Fibroblast of lung (primary cell): ENCODE data around the gene RABGAP1L. TPM values are rescaled to one million over a fixed set of nuclear protein-coding genes. Genes with fewer than 3 reads are reported as not detected.

Experiments
- DNase-seq, 2 donors: peaks; one replicate each; pipeline versions ENCODE4 v3.0.0 to v3.0.0-alpha.2; 2010; ENCODE audit warnings: low read depth in 2 of 2
- H2AFZ ChIP-seq: 2 replicates; pipeline ENCODE4 v1.5.1; 2012; ENCODE audit warnings: low read length, control low read depth, inconsistent platforms
- H3K27ac ChIP-seq: 2 replicates; pipeline ENCODE4 v1.5.1; 2011; ENCODE audit warnings: low read length, control low read depth; ENCODE audit not compliant: insufficient read depth
- H3K27me3 ChIP-seq: 2 replicates; pipeline ENCODE4 v1.5.1; 2011; ENCODE audit warnings: mild to moderate bottlenecking, low read length; ENCODE audit not compliant: control insufficient read depth, insufficient read depth
- H3K36me3 ChIP-seq: 2 replicates; pipeline ENCODE4 v1.5.1; 2011; ENCODE audit warnings: low read length; ENCODE audit not compliant: control insufficient read depth, insufficient read depth
- H3K4me1 ChIP-seq: 2 replicates; pipeline ENCODE4 v1.5.1; 2011; ENCODE audit warnings: low read length; ENCODE audit not compliant: control insufficient read depth, insufficient read depth; ENCODE audit errors: extremely low read depth
- H3K4me2 ChIP-seq: 2 replicates; pipeline ENCODE4 v1.5.1; 2011; ENCODE audit warnings: low read length, control low read depth; ENCODE audit not compliant: insufficient read depth; ENCODE audit errors: extremely low read depth
- H3K4me3 ChIP-seq, 4 experiments: fragments of 200-600 bp in 1 of 4; sonication (generic) in 1 of 4; replicated peaks in 1 of 4; 2 replicates each; pipeline ENCODE4 v1.5.1; 2011 to 2016; ENCODE audit warnings: low read length in 4 of 4, low read depth in 3 of 4, mild to moderate bottlenecking in 3 of 4, control low read depth in 2 of 4, inconsistent platforms in 1 of 4, mixed read lengths in 1 of 4; ENCODE audit not compliant: insufficient read depth in 1 of 4; ENCODE audit errors: control extremely low read depth in 1 of 4
- H3K79me2 ChIP-seq: 2 replicates; pipeline ENCODE4 v1.5.1; 2012; ENCODE audit warnings: mild to moderate bottlenecking, low read length, inconsistent platforms; ENCODE audit not compliant: control insufficient read depth, insufficient read depth
- H3K9ac ChIP-seq: 2 replicates; pipeline ENCODE4 v1.5.1; 2011; ENCODE audit warnings: mild to moderate bottlenecking, low read length, control low read depth; ENCODE audit not compliant: insufficient read depth
- H3K9me3 ChIP-seq: 2 replicates; pipeline ENCODE4 v1.5.1; 2012; ENCODE audit warnings: low read depth, low read length; ENCODE audit not compliant: control insufficient read depth, insufficient read depth
- H4K20me1 ChIP-seq: 2 replicates; pipeline ENCODE4 v1.5.1; 2011; ENCODE audit warnings: low read length; ENCODE audit not compliant: control insufficient read depth, insufficient read depth; ENCODE audit errors: extremely low read depth
- EZH2 ChIP-seq: IDR thresholded peaks from 2 replicates; pipeline ENCODE4 v1.5.1; 2012; ENCODE audit warnings: low read length, control low read depth, mild to moderate bottlenecking; ENCODE audit errors: missing control alignments
- polyA plus RNA-seq, 2 donors: library from polyadenylated mRNA; depleted of rRNA in 1 of 2; stranded (reverse) in 1 of 2; unstranded in 1 of 2; fragments of >200 nt; gene quantifications; 2 replicates each; pipeline ENCODE4 v1.2.1, GENCODE V29; 2011 to 2012; ENCODE audit warnings: missing spikeins in 1 of 2
- total RNA-seq: library from RNA; depleted of rRNA; stranded (reverse); fragments of >200 nt; gene quantifications from 2 replicates; pipeline ENCODE4 v1.2.1, GENCODE V29; 2014
- TF ChIP-seq, protein P1 (sequence below), 2 donors: IDR thresholded peaks in 1 of 2; conservative IDR thresholded peaks in 1 of 2; 1 replicate in 1 of 2; 2 replicates in 1 of 2; pipeline ENCODE4 v1.5.1; 2011 to 2012; ENCODE audit warnings: low read length in 2 of 2, control low read depth in 1 of 2, inconsistent platforms in 1 of 2, low read depth in 1 of 2, mild to moderate bottlenecking in 1 of 2

Gene RABGAP1L
- total and polyA plus RNA-seq, 2 donors (not counting 1 experiment from before 2014, with no cell fraction given): 33.8 to 36.5 TPM

DNA sequence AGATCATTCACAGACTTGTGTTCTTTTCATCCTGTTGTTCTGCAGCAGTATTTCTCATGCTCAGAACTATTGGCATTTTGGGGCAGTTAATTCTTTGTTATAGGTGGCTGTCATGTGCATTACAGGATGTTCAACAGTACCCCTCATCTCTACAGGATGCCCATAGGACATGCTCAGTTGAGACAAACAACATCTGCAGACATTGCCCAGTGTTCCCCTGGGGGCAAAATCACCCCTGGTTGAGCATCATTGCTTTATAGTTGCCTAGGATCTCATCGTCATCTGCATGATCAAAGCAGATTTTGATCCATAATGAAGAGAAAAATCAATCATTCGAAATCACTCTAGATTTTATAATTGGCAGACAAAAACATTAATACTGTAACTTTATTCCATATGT lies 617.9 kb downstream of the RABGAP1L start:
- no peaks in the 10 kb centered on the region for H4K20me1 ChIP-seq
- H3K79me2 ChIP-seq: no peaks in the 10 kb centered on the region
- TF ChIP-seq EZH2: no peak
- TF ChIP-seq, protein P1, sequence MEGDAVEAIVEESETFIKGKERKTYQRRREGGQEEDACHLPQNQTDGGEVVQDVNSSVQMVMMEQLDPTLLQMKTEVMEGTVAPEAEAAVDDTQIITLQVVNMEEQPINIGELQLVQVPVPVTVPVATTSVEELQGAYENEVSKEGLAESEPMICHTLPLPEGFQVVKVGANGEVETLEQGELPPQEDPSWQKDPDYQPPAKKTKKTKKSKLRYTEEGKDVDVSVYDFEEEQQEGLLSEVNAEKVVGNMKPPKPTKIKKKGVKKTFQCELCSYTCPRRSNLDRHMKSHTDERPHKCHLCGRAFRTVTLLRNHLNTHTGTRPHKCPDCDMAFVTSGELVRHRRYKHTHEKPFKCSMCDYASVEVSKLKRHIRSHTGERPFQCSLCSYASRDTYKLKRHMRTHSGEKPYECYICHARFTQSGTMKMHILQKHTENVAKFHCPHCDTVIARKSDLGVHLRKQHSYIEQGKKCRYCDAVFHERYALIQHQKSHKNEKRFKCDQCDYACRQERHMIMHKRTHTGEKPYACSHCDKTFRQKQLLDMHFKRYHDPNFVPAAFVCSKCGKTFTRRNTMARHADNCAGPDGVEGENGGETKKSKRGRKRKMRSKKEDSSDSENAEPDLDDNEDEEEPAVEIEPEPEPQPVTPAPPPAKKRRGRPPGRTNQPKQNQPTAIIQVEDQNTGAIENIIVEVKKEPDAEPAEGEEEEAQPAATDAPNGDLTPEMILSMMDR (conservative IDR thresholded peaks at IDR 0.05 in 1 of 2, IDR thresholded peaks at IDR 0.05 in 1 of 2; ENCODE audit: low read depth in 1 of 2, low read length in 2 of 2): no peak
- no peak overlapping the region for H3K9ac ChIP-seq
- no peaks in the 10 kb centered on the region for H3K9me3 ChIP-seq
- H3K27me3 ChIP-seq: no peaks in the 10 kb centered on the region
- DNase-seq: no peak
- H3K27ac ChIP-seq: no peak overlapping the region
- no peaks in the 10 kb centered on the region for H3K36me3 ChIP-seq
- no peak overlapping the region for H3K4me2 ChIP-seq
- no peaks in the 10 kb centered on the region for H3K4me1 ChIP-seq
- no peak overlapping the region for H3K4me3 ChIP-seq
- no peak overlapping the region for H2AFZ ChIP-seq

GRCh38 chr1:174785510-174785909 lies 626.2 kb downstream of the RABGAP1L start:
- H2AFZ ChIP-seq: no peak overlapping the region
- no peaks in the 10 kb centered on the region for H3K4me1 ChIP-seq
- no peak overlapping the region for H3K4me2 ChIP-seq
- no peak for DNase-seq
- no peak overlapping the region for H3K4me3 ChIP-seq
- H3K79me2 ChIP-seq: no peaks in the 10 kb centered on the region
- H3K9ac ChIP-seq: no peak overlapping the region
- H4K20me1 ChIP-seq: no peaks in the 10 kb centered on the region
- no peak for TF ChIP-seq EZH2
- TF ChIP-seq, protein P1 (conservative IDR thresholded peaks at IDR 0.05 in 1 of 2, IDR thresholded peaks at IDR 0.05 in 1 of 2; ENCODE audit: low read depth in 1 of 2, low read length in 2 of 2): no peak
- H3K36me3 ChIP-seq: no peaks in the 10 kb centered on the region
- H3K9me3 ChIP-seq: no peaks in the 10 kb centered on the region
- H3K27ac ChIP-seq: no peak overlapping the region
- no peaks in the 10 kb centered on the region for H3K27me3 ChIP-seq

DNA sequence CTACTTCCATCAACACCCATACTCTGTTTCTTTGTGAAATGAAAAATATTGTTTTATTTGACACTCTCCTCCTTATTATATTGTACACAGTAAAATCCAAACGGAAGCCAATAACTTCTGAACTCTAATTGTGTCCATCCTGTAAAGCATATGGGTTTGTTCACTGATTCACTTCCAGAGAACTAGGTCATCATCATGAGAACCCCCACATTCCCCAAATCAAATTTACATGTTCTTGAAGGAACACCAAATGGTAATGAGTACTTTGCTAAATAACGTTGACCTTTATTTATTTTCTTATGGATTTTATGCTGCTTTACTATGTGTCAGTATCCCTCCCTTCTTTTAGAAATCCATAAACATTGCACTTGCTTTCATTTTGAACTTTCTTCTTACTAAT lies 627.0 kb downstream of the RABGAP1L start:
- H3K4me3 ChIP-seq: no peak overlapping the region
- no peaks in the 10 kb centered on the region for H3K27me3 ChIP-seq
- no peaks in the 10 kb centered on the region for H3K36me3 ChIP-seq
- no peak overlapping the region for H3K27ac ChIP-seq
- no peaks in the 10 kb centered on the region for H4K20me1 ChIP-seq
- DNase-seq: no peak
- TF ChIP-seq EZH2: no peak
- TF ChIP-seq, protein P1 (conservative IDR thresholded peaks at IDR 0.05 in 1 of 2, IDR thresholded peaks at IDR 0.05 in 1 of 2; ENCODE audit: low read depth in 1 of 2, low read length in 2 of 2): no peak
- no peaks in the 10 kb centered on the region for H3K9me3 ChIP-seq
- no peaks in the 10 kb centered on the region for H3K79me2 ChIP-seq
- H2AFZ ChIP-seq: no peak overlapping the region
- no peak overlapping the region for H3K4me2 ChIP-seq
- no peaks in the 10 kb centered on the region for H3K4me1 ChIP-seq
- H3K9ac ChIP-seq: no peak overlapping the region
